ENCODE results near the gene TSPAN1.

The TSPAN1 gene

GRCh38 chr1:46173361-46173856 is 1.5 kb upstream of the TSPAN1 start:
- DNase-seq (ENCODE audit: extremely low read depth, low read depth), result no peak

GRCh38 chr1:46175243-46175642 is 356 bp downstream of the TSPAN1 start:
- no peak for TF ChIP-seq CTCF (IDR thresholded peaks at IDR 0.05; ENCODE audit: low read depth, low read length)
- DNase-seq (ENCODE audit: extremely low read depth, low read depth), result no peak

More at GRCh38 chr1:46173361-46173856, 1.5 kb upstream of the TSPAN1 start:
- no peak for TF ChIP-seq CTCF (IDR thresholded peaks at IDR 0.05; ENCODE audit: low read depth, low read length)

- DNase-seq (ENCODE audit: extremely low read depth, low read depth), result no peak
- TF ChIP-seq CTCF (IDR thresholded peaks at IDR 0.05; ENCODE audit: low read depth, low read length), result no peak
Observed at GRCh38 chr1:46176211-46176865, 1.5 kb downstream of the TSPAN1 start, which contains the start of gene P3R3URF. Gene P3R3URF (minus strand): TSS chr1:46176488. CDS start chr1:46176471, 17 bp downstream.

- peak; percentile 92 for TF ChIP-seq CTCF (IDR thresholded peaks at IDR 0.05; ENCODE audit: low read depth, low read length)
- peak; percentile 70 for DNase-seq (ENCODE audit: extremely low read depth, low read depth)
Observed at GRCh38 chr1:46179138-46180081, 4.5 kb downstream of the TSPAN1 start.

- TF ChIP-seq CTCF (IDR thresholded peaks at IDR 0.05; ENCODE audit: low read depth, low read length), result no peak; the same call in 1 of the 2 replicates
- DNase-seq (ENCODE audit: extremely low read depth, low read depth), result no peak
Observed at GRCh38 chr1:46180082-46180616, 5.3 kb downstream of the TSPAN1 start.

GRCh38 chr1:46181343-46182260 is 6.7 kb downstream of the TSPAN1 start:
- DNase-seq (ENCODE audit: extremely low read depth, low read depth), result peak; percentile 54
- no peak for TF ChIP-seq CTCF (IDR thresholded peaks at IDR 0.05; ENCODE audit: low read depth, low read length)
